LNCaP clone FGC (cell line): Measurements from ENCODE around the gene TWIST1.
A peak's percentile ranks its signal among the peaks of the same experiment; 100 is the strongest.

ENCODE experiments used
- DNase-seq: peaks from one replicate; pipeline ENCODE4 v3.0.0-alpha.2; 2011; ENCODE audit warnings: low read depth
- H3K4me3 ChIP-seq: 2 replicates; pipeline ENCODE4 v1.5.1; 2011; ENCODE audit warnings: mild to moderate bottlenecking, low read depth, low read length, control low read depth
- TF ChIP-seq, protein P1 (sequence below): IDR thresholded peaks from 2 replicates; pipeline ENCODE4 v1.5.1; 2012; ENCODE audit warnings: mild to moderate bottlenecking; ENCODE audit not compliant: control insufficient read depth, insufficient read depth; ENCODE audit errors: extremely low read depth

Gene TWIST1

DNA sequence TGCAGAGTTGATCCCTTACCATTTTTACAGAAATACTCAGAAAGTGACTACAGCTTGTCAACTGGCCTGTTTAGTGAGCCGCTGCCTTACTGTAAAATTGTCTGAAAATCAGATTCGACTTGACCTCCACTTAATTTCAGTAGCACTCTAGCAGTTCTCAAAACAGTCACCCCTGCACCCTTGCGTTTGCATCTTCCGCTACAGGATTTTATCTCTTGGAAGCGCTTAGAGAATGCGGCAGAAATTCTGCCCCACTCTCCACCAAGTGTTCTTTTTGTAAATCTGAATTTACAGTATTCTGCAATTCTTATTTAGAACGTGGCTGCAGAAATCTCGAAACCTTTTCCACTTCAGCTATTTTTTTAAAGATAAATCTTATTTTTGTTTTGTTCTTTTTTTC, 1.9 kb upstream of the TWIST1 start:
- no peak for DNase-seq
- TF ChIP-seq, protein P1, sequence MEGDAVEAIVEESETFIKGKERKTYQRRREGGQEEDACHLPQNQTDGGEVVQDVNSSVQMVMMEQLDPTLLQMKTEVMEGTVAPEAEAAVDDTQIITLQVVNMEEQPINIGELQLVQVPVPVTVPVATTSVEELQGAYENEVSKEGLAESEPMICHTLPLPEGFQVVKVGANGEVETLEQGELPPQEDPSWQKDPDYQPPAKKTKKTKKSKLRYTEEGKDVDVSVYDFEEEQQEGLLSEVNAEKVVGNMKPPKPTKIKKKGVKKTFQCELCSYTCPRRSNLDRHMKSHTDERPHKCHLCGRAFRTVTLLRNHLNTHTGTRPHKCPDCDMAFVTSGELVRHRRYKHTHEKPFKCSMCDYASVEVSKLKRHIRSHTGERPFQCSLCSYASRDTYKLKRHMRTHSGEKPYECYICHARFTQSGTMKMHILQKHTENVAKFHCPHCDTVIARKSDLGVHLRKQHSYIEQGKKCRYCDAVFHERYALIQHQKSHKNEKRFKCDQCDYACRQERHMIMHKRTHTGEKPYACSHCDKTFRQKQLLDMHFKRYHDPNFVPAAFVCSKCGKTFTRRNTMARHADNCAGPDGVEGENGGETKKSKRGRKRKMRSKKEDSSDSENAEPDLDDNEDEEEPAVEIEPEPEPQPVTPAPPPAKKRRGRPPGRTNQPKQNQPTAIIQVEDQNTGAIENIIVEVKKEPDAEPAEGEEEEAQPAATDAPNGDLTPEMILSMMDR = no peak
- H3K4me3 ChIP-seq = no peak overlapping the region

DNA sequence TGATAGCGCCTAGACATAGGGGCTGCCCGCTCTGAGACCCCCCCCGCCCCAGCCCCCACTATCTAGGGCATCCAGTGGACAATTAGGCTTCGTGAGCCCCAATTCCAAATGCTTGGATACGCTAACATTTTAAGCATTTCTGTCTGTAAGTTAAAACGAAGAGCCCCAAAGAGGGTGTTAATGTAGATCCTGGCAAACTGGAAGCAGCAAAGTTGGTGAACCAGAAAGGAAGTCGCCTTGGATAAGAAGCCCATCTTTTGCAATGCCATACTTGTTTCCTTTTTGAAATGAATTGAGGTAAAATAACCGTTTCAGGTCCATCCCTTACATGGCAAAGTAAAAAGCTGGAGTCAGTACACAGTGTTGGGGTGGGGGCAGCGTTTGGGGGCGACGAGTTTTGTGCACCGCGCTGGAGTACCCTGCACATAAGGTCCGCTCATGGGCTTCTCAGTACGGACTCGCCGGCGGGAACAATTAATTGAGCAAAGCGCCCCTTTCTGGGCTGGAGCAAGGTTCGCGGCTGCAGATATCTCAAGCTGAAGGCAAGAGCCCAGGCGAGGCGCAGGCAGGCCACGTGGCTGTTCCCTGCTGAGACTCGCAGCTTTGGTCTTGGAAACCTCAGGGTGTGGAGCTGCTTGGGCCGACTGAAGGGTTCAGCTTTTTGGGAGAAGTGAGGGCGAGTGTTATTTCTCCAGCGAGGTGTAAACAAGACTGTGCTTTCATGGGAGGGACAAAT, 1.4 kb upstream of the TWIST1 start:
- H3K4me3 ChIP-seq = no peak overlapping the region
- TF ChIP-seq, protein P1 = no peak
- no peak for DNase-seq

DNA sequence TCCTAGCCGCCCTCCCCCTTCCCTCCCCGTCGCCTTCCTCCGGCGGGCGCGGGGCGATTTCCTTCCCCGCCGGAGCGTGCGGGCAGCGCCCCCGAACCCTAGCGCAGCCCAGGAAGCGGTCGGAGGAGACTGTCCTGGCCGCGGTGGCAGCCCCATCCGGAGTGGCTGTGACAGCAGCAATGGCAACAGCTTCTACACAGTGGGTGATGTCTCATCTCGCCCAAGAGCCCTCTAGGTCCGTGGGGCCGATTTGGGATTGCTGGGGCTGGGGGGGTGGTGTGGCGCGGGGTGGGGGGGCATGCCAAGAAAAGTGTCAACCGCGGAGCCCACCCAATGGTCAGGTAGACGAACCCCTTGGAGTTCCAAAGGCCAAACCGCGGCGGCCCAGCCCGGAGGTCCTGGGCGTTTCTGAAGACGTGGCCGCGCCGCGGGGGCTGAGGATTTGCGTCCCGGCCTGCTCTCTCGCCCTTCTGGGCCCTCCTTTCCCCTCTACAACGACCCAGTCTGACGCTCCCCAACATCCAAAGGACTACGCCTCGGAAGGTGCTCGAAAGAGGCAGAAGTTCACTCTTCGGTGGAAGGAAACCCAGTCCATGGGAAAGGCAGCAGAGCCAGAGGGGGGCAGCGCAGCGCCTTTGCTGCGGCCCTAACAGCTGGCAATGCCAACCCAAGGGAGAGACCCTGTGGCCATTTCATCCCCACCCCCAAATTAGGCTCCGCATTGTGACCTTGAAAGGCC, 603 bp upstream of the TWIST1 start:
- H3K4me3 ChIP-seq = peak overlapping the region; percentile 60
- no peak for DNase-seq
- TF ChIP-seq, protein P1 = peak; percentile 40

DNA sequence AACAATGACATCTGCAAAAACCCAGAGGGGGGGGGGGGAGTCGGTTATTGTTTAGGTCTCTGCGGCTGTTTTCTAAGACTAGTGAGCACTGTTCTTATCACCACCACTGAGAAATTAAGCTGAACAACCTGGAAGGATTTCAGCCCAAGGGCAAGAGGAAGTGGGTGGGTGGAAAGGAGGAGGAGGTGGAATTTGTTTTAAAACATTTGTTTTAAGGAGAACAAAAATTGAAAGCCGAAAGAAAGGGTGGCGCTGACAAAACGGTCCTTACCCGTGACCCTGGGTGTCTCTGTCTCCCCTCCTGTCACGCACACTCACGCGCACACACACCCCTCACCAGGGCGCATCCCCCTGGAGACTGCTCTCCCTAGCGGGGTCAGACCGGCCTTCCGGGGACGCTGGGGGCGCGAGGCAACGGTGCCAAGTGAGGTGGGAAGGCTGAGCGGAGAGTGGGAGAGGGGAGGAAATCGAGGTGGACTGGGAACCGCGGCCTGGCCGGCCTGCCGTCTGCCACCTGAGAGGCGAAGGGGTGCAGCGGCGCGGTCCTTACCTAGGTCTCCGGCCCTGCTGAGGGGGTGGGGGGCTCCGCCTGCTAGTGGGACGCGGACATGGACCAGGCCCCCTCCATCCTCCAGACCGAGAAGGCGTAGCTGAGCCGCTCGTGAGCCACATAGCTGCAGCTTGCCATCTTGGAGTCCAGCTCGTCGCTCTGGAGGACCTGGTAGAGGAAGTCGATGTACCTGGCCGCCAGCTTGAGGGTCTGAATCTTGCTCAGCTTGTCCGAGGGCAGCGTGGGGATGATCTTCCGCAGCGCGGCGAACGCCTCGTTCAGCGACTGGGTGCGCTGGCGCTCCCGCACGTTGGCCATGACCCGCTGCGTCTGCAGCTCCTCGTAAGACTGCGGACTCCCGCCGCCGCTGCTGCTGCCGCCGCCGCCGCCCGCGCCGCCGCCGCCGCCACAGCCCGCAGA, 1.0 kb downstream of the TWIST1 start:
- TF ChIP-seq, protein P1 = no peak
- peak overlapping the region; percentile 82 for H3K4me3 ChIP-seq
- no peak for DNase-seq

DNA sequence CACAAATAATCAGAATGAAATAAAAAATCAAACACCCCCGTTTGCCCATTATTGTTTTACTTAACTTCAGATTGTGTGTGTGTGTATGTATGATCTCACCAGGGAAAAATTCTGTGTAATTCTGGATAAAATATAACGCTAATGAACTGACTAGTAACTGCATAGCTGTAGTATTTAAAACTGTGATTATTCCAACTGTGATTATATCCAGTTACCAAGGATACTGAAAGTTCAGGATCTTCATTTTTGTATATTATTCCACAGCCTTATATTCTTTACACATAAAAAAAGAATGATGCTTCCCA, 2.9 kb downstream of the TWIST1 start:
- no peak for DNase-seq
- TF ChIP-seq, protein P1 = no peak
- H3K4me3 ChIP-seq = no peak overlapping the region

DNA sequence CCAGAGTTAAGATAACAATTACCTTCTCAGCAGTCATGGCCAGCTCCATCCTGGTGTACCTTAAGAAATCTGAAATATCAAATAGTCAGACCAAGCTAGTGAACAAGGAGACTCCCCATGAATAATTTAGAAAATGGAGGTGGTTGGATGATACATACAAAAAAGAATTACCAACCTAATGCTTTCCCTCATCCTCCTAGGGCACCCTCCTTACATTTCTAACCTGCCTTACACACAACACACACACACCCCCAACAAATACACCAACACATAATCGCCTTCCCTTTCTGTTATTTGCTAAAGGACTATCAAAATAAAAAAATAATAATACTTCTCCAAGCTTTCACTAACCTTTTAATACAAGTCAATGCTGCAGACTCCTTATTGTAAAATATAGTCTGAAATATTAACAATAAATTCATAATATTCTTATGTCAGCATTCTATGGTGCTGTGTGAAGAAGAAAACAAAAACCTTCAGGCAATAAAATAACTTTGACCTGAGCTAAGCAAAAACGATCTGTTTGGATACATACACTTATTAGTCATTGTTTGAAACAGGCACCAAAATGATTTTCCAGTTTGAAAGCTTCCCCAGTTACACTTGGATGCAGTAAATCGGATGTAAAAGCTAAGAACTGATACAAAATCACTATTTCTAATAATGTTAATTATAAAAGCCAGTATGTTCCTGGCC, 3.4 kb downstream of the TWIST1 start:
- no peak overlapping the region for H3K4me3 ChIP-seq

More for the DNA sequence above, 3.4 kb downstream of the TWIST1 start:
- DNase-seq = no peak
- TF ChIP-seq, protein P1 = no peak
